WTC11 (cell line): Measurements from ENCODE around the gene FKBP14. TPM values are rescaled to one million over a fixed set of nuclear protein-coding genes. Genes with fewer than 3 reads are reported as not detected.

ENCODE experiments used
- ATAC-seq: fragments of 200-7000 bp; cut with Tn5 transposase; 2 replicates; pipeline ENCODE4 v1.10.0; 2021; ENCODE audit warnings: mild to moderate bottlenecking, moderate library complexity
- CTCF ChIA-PET: fragments of 300-600 bp; sonication (Branson Sonifier 250); formaldehyde crosslinking; loops from one replicate; lab custom pipeline; 2021; ENCODE audit warnings: antibody characterized with exemption; lab: Charles Lee
- POLR2A ChIA-PET: fragments of 350-600 bp; sonication (Branson Sonifier 250); formaldehyde crosslinking; loops from one replicate; lab custom pipeline; 2021; ENCODE audit warnings: antibody characterized with exemption; lab: Charles Lee
- DNase-seq: peaks from one replicate; pipeline ENCODE4 v3.0.0; 2021; ENCODE audit warnings: low spot score
- H3K27ac Mint-ChIP-seq: 2 replicates; pipeline ENCODE4 v1.8.0; 2021; ENCODE audit warnings: mixed read lengths
- H3K27me3 Mint-ChIP-seq: 2 replicates; pipeline ENCODE4 v1.8.0; 2021; ENCODE audit warnings: low read depth, mild to moderate bottlenecking, moderate library complexity, mixed read lengths
- H3K36me3 Mint-ChIP-seq: 2 replicates; pipeline ENCODE4 v1.8.0; 2021; ENCODE audit warnings: mixed read lengths
- H3K4me1 Mint-ChIP-seq: 2 replicates; pipeline ENCODE4 v1.8.0; 2022; ENCODE audit warnings: mixed read lengths
- H3K4me3 Mint-ChIP-seq: 2 replicates; pipeline ENCODE4 v1.8.0; 2021; ENCODE audit warnings: mild to moderate bottlenecking, moderate library complexity, mixed read lengths
- H3K9me3 Mint-ChIP-seq: 2 replicates; pipeline ENCODE4 v1.8.0; 2021; ENCODE audit warnings: mixed read lengths
- AFF4 ChIP-seq: sonication (generic); formaldehyde crosslinking; IDR thresholded peaks from 2 replicates; pipeline ENCODE4 v1.8.1; 2023; ENCODE audit warnings: mild to moderate bottlenecking, missing genetic modification reagents, borderline replicate concordance
- CTCF ChIP-seq: fragments of 200-600 bp; IDR thresholded peaks from 2 replicates; pipeline ENCODE4 v1.8.0; 2022; ENCODE audit warnings: antibody characterized with exemption
- ELF4 ChIP-seq: sonication (generic); formaldehyde crosslinking; IDR thresholded peaks from 2 replicates; pipeline ENCODE4 v1.8.1; 2022; ENCODE audit warnings: low read depth, mild to moderate bottlenecking, moderate library complexity, missing genetic modification reagents
- EMX1 ChIP-seq: fragments of 250-450 bp; sonication (Bioruptor Pico); IDR thresholded peaks from 2 replicates; pipeline ENCODE4 v1.8.0; 2021; ENCODE audit warnings: mild to moderate bottlenecking
- ERG ChIP-seq: fragments of 250-450 bp; sonication (Bioruptor Pico); IDR thresholded peaks from 2 replicates; pipeline ENCODE4 v1.8.0; 2021; ENCODE audit warnings: mild to moderate bottlenecking
- HMGA2 ChIP-seq: fragments of 250-450 bp; sonication (Bioruptor Pico); IDR thresholded peaks from 2 replicates; pipeline ENCODE4 v1.4.0; 2021; ENCODE audit warnings: mild to moderate bottlenecking, moderate library complexity
- JAZF1 ChIP-seq: fragments of 250-450 bp; sonication (Bioruptor Pico); IDR thresholded peaks from 2 replicates; pipeline ENCODE4 v1.9.0; 2021; ENCODE audit warnings: moderate library complexity, mild to moderate bottlenecking, inconsistent platforms
- KAT7 ChIP-seq: sonication (generic); formaldehyde crosslinking; IDR thresholded peaks from 2 replicates; pipeline ENCODE4 v1.8.1; 2023; ENCODE audit warnings: missing genetic modification reagents, mild to moderate bottlenecking, borderline replicate concordance
- MLX ChIP-seq: sonication (generic); formaldehyde crosslinking; IDR thresholded peaks from 2 replicates; pipeline ENCODE4 v1.8.1; 2023; ENCODE audit warnings: mild to moderate bottlenecking, missing genetic modification reagents, moderate library complexity
- MYBL2 ChIP-seq: sonication (generic); formaldehyde crosslinking; IDR thresholded peaks from 2 replicates; pipeline ENCODE4 v1.8.1; 2023; ENCODE audit warnings: mild to moderate bottlenecking, moderate library complexity, missing genetic modification reagents
- NFATC4 ChIP-seq: fragments of 250-450 bp; sonication (Bioruptor Pico); IDR thresholded peaks from 2 replicates; pipeline ENCODE4 v1.9.0; 2021; ENCODE audit warnings: mild to moderate bottlenecking
- NFYB ChIP-seq: sonication (generic); formaldehyde crosslinking; conservative IDR thresholded peaks from 2 replicates; pipeline ENCODE4 v1.8.0; 2022; ENCODE audit warnings: low read depth, missing genetic modification reagents
- NR2C2 ChIP-seq: sonication (generic); formaldehyde crosslinking; IDR thresholded peaks from 2 replicates; pipeline ENCODE4 v1.8.0; 2022; ENCODE audit warnings: mild to moderate bottlenecking, missing genetic modification reagents
- RELA ChIP-seq: sonication (generic); formaldehyde crosslinking; IDR thresholded peaks from 2 replicates; pipeline ENCODE4 v1.8.1; 2022; ENCODE audit warnings: missing genetic modification reagents, mild to moderate bottlenecking, borderline replicate concordance
- STAT6 ChIP-seq: sonication (generic); formaldehyde crosslinking; conservative IDR thresholded peaks from 2 replicates; pipeline ENCODE4 v1.8.1; 2023; ENCODE audit warnings: mild to moderate bottlenecking, low read depth, missing genetic modification reagents, moderate library complexity
- TP53 ChIP-seq: sonication (generic); formaldehyde crosslinking; IDR thresholded peaks from 2 replicates; pipeline ENCODE4 v1.8.1; 2023; ENCODE audit warnings: mild to moderate bottlenecking, missing genetic modification reagents
- USF1 ChIP-seq: sonication (generic); formaldehyde crosslinking; IDR thresholded peaks from 2 replicates; pipeline ENCODE4 v1.8.0; 2022; ENCODE audit warnings: mild to moderate bottlenecking, missing genetic modification reagents
- ZNF317 ChIP-seq: sonication (generic); formaldehyde crosslinking; IDR thresholded peaks from 2 replicates; pipeline ENCODE4 v1.8.1; 2023; ENCODE audit warnings: low read depth, mild to moderate bottlenecking, moderate library complexity, missing genetic modification reagents, borderline replicate concordance
- ZNF425 ChIP-seq: fragments of 250-450 bp; sonication (Bioruptor Pico); conservative IDR thresholded peaks from 2 replicates; pipeline ENCODE4 v1.9.0; 2021; ENCODE audit warnings: mild to moderate bottlenecking
- ZNF512 ChIP-seq: sonication (generic); formaldehyde crosslinking; IDR thresholded peaks from 2 replicates; pipeline ENCODE4 v1.8.1; 2022; ENCODE audit warnings: missing genetic modification reagents, borderline replicate concordance
- total RNA-seq: library from RNA; stranded (reverse); gene quantifications from 3 replicates; pipeline ENCODE4 v1.2.3, GENCODE V29; 2021

The FKBP14 gene
- total RNA-seq, 1 experiment from 2014 or later: 23.0 TPM

- TF ChIP-seq ZNF512 (CRISPR knock-in tag) (no peak), NFYB (CRISPR knock-in tag) (no peak), ELF4 (CRISPR knock-in tag) (no peak), HMGA2 (CRISPR knock-in tag) (no peak), CTCF (no peak), AFF4 (no peak)
Observed at GRCh38 chr7:29991937-29992336, 34.6 kb downstream of the FKBP14 start (continued).

GRCh38 chr7:29990931-29991330 is 35.6 kb downstream of the FKBP14 start:
- Mint-ChIP-seq H3K27me3 (peaks cover 18% of the 10 kb centered on the region), H3K27ac (no peak overlapping the region), H3K9me3 (peaks cover 23% of the 10 kb centered on the region), H3K4me3 (peak overlapping the region; percentile 77), H3K4me1 (peaks cover 21% of the 10 kb centered on the region), H3K36me3 (peaks cover 12% of the 10 kb centered on the region)
- no peak for DNase-seq
- CTCF ChIA-PET: no interaction called here
- no peak for ATAC-seq
- TF ChIP-seq TP53 (CRISPR knock-in tag) (no peak), NFATC4 (no peak), EMX1 (CRISPR knock-in tag) (no peak), JAZF1 (no peak), KAT7 (CRISPR knock-in tag) (no peak), ERG (CRISPR knock-in tag) (no peak), NR2C2 (CRISPR knock-in tag) (no peak), USF1 (CRISPR knock-in tag) (no peak), MYBL2 (CRISPR knock-in tag) (no peak), ZNF425 (CRISPR knock-in tag) (no peak), ZNF317 (CRISPR knock-in tag) (no peak), RELA (CRISPR knock-in tag) (no peak), MLX (CRISPR knock-in tag) (no peak), STAT6 (CRISPR knock-in tag) (no peak)
- POLR2A ChIA-PET: no interaction called here
